GM12891 (cell line): ENCODE results near the gene UBQLN1. TPM values are rescaled to one million over a fixed set of nuclear protein-coding genes. Genes with fewer than 3 reads are reported as not detected.
"Not testable (repeated sequence)": the region's sequence is repeated elsewhere in the genome, so short reads cannot be mapped to it uniquely, and the experiment has no call there.

Experiments used
- DNase-seq: peaks from one replicate; pipeline ENCODE4 v3.0.0; 2011; ENCODE audit warnings: low spot score; ENCODE audit not compliant: insufficient read length
- FAIRE-seq: peaks from 2 replicates; lab custom pipeline; 2011; peaks lifted over from hg19 to GRCh38; lab: Jason Lieb, UNC
- PAX5 ChIP-seq: IDR thresholded peaks from 2 replicates; pipeline ENCODE4 v1.6.1; 2011; ENCODE audit warnings: low read length, moderate library complexity, mild to moderate bottlenecking; ENCODE audit not compliant: insufficient read depth, severe bottlenecking
- POLR2A ChIP-seq: IDR thresholded peaks from 2 replicates; pipeline ENCODE4 v1.6.1; 2011; ENCODE audit warnings: low read depth, low read length, control low read depth
- POLR2AphosphoS5 ChIP-seq: IDR thresholded peaks from 2 replicates; pipeline ENCODE4 v1.6.1; 2011; ENCODE audit warnings: low read depth, low read length, control low read depth
- POU2F2 ChIP-seq: IDR thresholded peaks from 2 replicates; pipeline ENCODE4 v1.6.1; 2011; ENCODE audit warnings: low read depth, mild to moderate bottlenecking, control low read depth, low read length, moderate library complexity
- SPI1 ChIP-seq: IDR thresholded peaks from 2 replicates; pipeline ENCODE4 v1.6.1; 2011; ENCODE audit warnings: low read depth, low read length, control low read depth
- TAF1 ChIP-seq: IDR thresholded peaks from 2 replicates; pipeline ENCODE4 v1.6.1; 2011; ENCODE audit warnings: low read depth, low read length, control low read depth
- polyA plus RNA-seq: library from polyadenylated mRNA; unstranded; fragments of >200 nt; gene quantifications from one replicate; pipeline ENCODE4 v1.2.1, GENCODE V29; 2012; ENCODE audit warnings: low read depth, missing spikeins, inconsistent platforms; ENCODE audit not compliant: missing spikeins

Gene UBQLN1
- polyA plus RNA-seq = 27.5 TPM

- peak; percentile 98 for TF ChIP-seq POLR2AphosphoS5
- peak; percentile 46 for TF ChIP-seq SPI1
- peak; percentile 98 for TF ChIP-seq POLR2A
- peak; percentile 5 for TF ChIP-seq PAX5
- peak; percentile 72; the same call in 1 of the 2 replicates for TF ChIP-seq POU2F2
- TF ChIP-seq TAF1 = peak; percentile 84
- FAIRE-seq (peak; percentile 99), DNase-seq (peak; percentile 79)
Measured at GRCh38 chr9:83707768-83708514, at the start of gene UBQLN1. UBQLN1 (minus strand) TSS chr9:83707958; CDS start chr9:83707679, 279 bp downstream.

- FAIRE-seq (peak; percentile 9), DNase-seq (no peak)
- TF ChIP-seq SPI1 = peak; percentile 98
- no peak for TF ChIP-seq POLR2A
Measured at GRCh38 chr9:83754383-83754977, 46.7 kb upstream of the UBQLN1 start.

- DNase-seq (no peak), FAIRE-seq (no peak)
- TF ChIP-seq TAF1 (no peak), POLR2A (no peak), POLR2AphosphoS5 (no peak), POU2F2 (no peak), PAX5 (no peak), SPI1 (no peak)
Measured at GRCh38 chr9:83749706-83750105, 41.9 kb upstream of the UBQLN1 start.

GRCh38 chr9:83744206-83744605 is 36.4 kb upstream of the UBQLN1 start:
- TF ChIP-seq SPI1 (no peak), TAF1 (no peak), POU2F2 (no peak), POLR2A (no peak), PAX5 (no peak), POLR2AphosphoS5 (no peak)
- FAIRE-seq (no peak), DNase-seq (no peak)

- DNase-seq (no peak), FAIRE-seq (no peak)
- TF ChIP-seq POLR2AphosphoS5 (no peak), TAF1 (no peak), SPI1 (no peak), PAX5 (no peak), POU2F2 (no peak), POLR2A (no peak)
Measured at GRCh38 chr9:83733739-83734138, 26.0 kb upstream of the UBQLN1 start.

GRCh38 chr9:83728591-83729368 is 21.0 kb upstream of the UBQLN1 start:
- not testable (repeated sequence) for DNase-seq, FAIRE-seq

- TF ChIP-seq POLR2AphosphoS5 = no peak
- no peak for TF ChIP-seq TAF1
- no peak for TF ChIP-seq SPI1
- no peak for TF ChIP-seq PAX5
- TF ChIP-seq POLR2A = no peak
- no peak for TF ChIP-seq POU2F2
- DNase-seq (no peak), FAIRE-seq (no peak)
Measured at GRCh38 chr9:83724436-83724835, 16.7 kb upstream of the UBQLN1 start.

- FAIRE-seq (no peak), DNase-seq (no peak)
- no peak for TF ChIP-seq POLR2A
- no peak for TF ChIP-seq POLR2AphosphoS5
- no peak for TF ChIP-seq TAF1
Measured at GRCh38 chr9:83722726-83723495, 15.2 kb upstream of the UBQLN1 start.

GRCh38 chr9:83721509-83721908 is 13.8 kb upstream of the UBQLN1 start:
- FAIRE-seq = no peak
- TF ChIP-seq POLR2AphosphoS5 (no peak), POLR2A (no peak), PAX5 (no peak), SPI1 (no peak), POU2F2 (no peak), TAF1 (no peak)
- DNase-seq = no peak
